Skin of body (tissue), 2 donors: ENCODE measurements around the gene TMEM238. TPM values are rescaled to one million over a fixed set of nuclear protein-coding genes. Genes with fewer than 3 reads are reported as not detected.
"Not testable (repeated sequence)": the region's sequence is repeated elsewhere in the genome, so short reads cannot be mapped to it uniquely, and the experiment has no call there.

Experiments used
- DNase-seq: peaks from one replicate; lab custom pipeline; 2025; lab: John Stamatoyannopoulos, UW
- total RNA-seq: library from RNA; depleted of rRNA; stranded (reverse); fragments of >200 nt; gene quantifications from one replicate; pipeline ENCODE4 v1.2.3, GENCODE V29; 2014

TMEM238 gene
- total RNA-seq, 1 donor from 2014 or later, result 0.30 TPM

DNA sequence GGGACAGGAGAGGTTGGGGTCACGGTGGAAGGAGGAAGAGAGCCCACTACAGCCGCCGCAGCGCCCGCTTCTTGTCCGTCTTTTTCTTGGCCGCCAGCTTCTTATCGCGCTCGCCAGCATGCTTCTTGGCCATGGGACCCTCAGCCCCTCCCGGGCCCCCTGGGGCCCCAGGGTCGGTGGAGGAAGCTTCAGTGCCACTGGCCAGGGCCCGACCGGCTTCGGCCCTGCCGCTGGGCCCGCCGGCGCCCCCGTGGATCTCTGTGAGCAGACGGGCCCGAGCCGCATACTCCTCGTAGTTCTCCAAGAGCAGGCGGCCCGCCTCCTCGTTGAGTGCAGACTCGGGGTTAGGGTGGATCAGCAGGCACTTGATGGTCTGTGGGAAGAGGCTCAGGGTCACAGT lies 17.3 kb upstream of the TMEM238 start:
- not testable (repeated sequence) for DNase-seq

DNA sequence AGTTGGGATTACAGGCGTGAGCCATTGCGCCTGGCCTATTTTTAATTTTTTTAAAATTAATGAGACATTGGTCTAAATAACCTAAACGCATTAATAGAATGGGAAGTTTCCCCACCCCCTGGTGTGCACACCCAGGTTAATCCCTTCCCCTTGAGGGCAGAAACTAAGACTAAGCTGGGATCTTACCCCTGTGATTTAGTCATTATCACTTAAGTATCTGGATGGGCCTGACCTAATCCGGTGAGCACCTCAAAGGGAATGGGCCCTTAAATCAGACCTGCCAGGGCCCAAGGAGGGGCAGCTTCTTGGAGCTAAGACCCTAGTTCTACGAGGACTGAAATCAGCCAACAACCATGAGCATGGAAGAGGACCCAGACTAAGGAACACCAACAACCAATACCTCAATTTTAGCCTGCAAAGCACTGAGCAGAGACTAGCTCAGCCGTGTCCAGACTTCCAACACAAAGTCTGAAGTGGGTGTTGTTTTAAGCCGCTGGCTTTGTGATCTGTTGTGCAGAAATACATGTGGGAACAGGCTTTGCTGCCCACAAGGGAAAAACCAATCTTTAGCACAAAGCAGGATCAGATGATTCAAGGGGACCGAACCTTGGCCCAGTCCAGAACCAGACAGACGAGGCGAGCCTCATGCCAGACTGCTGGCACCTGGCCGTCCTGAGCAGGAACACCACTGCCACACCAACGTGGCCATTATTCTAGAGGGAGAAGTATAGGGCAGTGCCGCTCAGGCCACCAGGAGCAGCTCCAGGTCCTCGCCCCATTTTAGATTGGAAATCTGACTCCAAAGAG lies 16.4 kb upstream of the TMEM238 start:
- DNase-seq, result no peak

DNA sequence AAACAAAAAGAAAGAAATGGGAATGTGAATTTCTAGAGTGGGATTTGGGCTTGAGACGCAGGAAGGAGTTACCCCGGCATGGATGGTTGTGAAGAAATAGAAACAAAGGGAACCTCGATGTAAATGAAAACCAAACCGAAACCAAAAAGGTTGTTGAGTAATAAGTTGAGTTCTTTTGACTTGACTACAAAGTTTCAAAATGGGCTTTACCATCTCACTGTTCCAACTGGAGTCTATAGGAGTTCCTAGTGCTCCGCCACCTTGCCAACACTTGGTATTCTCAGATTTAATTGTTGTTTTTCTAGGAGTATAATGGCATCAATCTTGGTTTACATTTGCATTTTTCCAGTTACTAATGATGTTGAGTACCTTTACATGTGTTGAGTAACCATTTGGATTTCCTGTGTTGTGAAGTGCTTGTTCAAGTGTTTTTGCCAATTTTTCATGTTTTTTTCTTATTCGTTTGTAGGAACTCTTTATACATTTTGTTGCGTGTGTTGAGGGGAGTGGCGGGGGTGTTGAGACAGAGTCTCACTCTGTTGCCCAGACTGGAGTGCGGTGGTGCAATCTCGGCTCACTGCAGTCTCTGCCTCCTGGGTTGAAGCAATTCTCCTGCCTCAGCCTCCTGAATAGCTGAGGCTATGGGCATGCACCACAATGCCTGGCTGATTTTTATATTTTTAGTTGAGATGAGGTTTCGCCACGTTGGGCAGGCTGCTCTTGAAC lies 14.3 kb upstream of the TMEM238 start:
- DNase-seq, result no peak

DNA sequence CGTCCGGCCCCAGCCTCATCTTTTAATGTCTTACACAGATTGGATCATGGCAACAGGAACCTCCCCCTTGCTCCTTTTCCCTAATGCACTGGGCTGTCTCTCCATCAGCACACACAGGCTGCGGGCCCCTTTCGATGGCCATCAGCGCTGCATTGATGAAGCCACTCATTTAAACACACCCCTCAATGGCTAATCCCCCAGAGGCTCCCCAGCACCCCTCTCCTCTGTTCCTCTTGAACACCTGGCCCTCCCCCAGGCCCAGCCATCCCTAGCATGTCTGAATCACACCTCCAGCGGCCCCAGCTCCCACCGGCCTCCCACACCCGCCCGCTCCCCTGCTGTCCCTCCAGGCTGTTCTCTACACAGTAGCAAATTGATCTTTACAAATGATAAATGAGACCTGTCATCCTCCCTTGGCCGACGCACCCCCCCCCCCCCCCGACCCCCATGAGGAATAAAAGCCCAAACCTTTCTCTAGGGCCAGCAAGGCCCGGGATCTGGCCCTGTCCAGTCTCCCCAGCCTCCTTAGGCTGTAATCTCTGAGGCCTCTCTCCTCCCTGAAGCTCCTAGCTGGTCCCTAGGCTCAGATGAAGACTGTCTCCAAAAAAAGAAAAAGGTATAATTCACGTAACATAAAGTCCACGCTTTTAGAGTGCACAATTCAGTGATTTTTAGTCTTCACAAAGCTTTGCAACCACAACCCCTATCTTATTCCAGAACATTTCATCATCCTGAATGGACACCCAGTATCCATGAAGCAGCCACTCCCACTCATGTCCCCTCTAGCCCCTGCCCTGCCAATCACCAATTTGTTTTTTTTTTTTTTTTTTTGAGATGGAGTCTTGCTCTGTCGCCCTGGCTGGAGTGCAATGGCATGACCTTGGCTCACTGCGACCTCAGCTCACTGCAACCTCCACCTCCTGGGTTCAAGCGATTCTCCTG lies 9.0 kb upstream of the TMEM238 start:
- no peak for DNase-seq

DNA sequence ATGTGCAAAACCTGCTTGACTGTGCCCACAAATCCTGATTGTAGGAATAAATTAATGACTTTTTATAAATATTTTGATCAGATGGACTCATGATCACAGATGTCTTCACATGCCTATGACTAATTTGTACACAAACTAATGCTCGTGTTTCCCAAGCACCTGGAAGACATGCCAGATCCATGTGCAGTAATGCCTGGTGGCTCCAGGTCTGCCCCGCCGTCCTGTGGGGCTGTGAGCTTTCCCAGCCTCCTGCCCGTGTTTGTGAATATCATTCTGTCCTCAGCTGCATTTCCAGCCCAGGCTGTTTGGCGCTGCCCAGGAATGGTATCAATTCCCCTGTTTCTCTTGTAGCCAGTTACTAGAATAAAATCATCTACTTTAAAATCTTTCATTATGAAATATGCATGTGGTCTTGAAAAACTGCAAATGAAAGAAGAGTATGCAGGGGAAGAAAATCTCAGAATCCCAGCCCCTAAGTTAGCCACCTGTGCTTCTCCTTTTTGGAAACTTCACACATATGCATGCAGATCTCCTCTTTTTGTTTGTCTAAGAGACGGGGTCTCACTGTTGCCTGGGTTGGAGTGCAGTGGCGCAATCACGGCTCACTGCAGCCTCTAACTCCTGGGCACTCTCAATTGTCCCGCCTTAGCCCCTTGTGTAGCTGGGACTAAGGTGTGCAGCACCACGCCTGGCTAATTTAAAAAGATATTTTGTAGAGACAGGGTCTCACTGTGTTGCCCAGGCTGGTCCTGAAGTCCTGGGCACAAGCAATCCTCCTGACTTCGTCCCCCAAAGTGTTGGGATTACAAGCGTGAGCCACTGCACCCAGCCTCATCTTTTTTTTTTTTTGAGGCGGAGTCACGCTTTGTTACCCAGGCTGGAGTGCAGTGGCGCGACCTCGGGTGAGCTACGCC lies 7.9 kb upstream of the TMEM238 start:
- no peak for DNase-seq

DNA sequence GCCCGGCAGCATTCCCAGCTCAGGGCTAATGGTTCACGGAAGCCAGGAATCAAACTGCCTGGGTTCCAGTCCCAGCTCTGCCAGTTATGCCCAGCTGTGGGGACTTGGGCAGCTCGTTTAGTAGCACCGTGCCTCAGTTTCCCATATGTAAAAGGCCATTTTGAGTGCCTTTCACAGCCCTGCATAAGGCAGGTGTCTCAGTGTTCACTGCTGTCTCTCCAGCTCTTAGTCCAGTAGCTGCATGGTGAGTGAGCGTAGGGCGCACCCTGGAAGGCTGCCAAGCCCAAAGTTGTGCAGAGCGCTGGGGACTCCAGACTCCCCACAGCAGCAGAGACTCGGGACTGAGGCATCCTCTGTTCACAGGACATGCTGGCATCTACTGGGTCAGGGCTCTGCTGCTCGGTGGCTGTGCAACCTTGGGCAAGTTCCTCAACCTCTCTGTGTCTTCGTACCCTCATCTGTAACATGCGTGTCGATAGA lies 7.1 kb upstream of the TMEM238 start:
- no peak for DNase-seq

DNA sequence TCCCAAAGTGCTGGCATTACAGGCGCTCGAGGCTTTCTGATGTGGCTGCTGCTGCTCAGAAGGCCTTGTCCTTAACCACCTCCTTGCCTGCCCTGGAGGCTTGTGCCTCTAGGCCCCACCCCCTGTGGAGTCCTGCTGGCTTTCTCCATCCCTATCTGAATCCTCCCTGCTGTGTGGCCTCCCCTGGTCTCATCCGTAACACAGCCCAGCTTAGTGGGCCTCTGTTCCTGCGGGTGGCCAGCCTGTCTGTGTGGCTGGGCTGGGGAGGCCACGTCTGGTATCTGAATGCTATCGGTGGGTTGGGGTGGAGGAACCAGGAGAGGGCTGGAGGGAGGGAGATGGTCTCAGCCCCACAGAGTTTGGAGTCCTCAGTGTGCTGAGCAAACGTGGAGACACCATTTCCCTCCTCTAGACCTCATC lies 6.4 kb upstream of the TMEM238 start:
- DNase-seq, result no peak

DNA sequence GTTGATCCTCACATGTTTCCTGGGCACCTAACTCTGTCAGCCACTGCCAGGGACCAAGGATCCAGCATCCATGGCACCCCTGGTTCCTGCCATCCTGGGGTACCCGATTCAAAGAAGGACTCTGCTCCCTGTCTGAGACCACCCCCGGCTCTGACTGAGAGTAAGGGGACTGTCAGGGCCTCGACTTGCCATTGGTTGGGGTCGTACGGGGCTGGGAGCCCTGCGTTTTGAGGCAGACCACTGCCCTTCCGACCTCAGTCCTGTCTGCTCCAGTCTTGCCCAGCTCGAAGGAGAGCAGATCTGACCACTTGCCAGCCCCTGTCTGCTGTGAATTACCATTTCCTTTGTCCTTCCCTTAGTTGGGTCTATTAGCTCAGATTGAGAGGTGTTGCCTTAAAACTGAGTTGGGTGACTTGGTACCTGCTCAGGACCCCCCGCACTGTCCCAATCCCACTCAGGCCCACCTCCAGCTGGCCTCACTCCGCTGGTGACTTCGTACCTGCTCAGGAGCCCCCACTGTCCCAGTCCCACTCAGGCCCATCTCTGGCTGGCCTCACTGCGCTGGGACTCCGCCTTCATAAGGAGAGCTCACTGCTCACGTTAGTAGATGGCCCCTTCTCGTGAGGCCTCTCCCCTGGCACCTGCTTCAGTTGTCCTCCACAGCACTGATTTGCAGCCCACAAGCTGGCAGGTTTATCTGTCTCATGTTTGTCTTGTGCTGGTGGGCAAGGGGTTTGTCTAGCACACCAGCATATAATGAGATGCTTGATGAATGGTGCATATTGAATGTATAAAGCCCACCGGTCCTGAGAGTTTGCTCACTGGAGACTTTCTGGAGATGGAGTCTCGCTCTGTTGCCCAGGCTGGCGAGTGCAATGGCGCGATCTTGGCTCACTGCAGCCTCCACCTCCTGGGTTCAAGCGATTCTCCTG lies 5.6 kb upstream of the TMEM238 start:
- DNase-seq, result no peak

DNA sequence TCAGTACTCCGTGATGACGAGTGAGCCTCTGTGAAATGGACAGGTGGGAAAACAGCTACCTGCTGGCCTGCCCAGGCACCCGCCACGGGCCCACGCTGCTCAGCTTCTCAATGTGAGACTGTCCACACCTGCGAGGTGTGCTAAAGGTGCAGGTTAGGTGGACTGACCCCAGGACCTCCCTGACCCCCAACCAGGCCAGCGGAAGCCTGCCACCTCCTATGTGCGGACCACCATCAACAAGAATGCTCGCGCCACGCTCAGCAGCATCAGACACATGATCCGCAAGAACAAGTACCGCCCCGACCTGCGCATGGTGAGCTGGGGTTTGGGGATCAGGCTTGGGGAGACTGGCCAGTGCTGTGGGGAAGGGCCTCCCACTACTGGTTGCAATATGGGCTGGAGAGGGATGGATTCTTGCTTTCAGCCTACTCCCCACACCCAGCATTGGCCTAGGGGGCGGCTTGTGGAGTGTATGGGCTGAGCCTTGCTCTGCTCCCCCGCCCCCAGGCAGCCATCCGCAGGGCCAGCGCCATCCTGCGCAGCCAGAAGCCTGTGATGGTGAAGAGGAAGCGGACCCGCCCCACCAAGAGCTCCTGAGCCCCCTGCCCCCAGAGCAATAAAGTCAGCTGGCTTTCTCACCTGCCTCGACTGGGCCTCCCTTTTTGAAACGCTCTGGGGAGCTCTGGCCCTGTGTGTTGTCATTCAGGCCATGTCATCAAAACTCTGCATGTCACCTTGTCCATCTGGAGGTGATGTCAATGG lies 3.8 kb upstream of the TMEM238 start:
- no peak for DNase-seq

DNA sequence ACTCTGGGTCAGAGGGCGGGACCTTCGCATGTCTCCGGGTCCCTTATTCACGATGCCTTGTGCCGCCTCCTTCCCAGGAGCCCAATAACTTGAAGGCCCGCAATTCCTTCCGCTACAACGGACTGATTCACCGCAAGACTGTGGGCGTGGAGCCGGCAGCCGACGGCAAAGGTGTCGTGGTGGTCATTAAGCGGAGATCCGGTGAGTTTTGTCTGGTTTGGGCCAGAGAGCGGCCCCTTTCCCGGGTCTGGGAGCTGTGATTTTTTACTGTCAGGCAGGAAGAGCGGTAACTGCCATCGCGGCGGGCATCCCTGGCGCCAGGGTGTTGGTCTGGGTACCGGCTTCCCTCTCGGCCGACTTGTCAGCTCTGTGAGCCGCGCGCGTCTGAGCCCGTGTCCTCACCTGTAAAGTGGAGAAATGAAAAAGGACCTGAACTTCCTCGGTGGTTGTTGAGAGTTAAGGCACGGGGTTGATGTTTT lies 2.4 kb upstream of the TMEM238 start:
- no peak for DNase-seq

DNA sequence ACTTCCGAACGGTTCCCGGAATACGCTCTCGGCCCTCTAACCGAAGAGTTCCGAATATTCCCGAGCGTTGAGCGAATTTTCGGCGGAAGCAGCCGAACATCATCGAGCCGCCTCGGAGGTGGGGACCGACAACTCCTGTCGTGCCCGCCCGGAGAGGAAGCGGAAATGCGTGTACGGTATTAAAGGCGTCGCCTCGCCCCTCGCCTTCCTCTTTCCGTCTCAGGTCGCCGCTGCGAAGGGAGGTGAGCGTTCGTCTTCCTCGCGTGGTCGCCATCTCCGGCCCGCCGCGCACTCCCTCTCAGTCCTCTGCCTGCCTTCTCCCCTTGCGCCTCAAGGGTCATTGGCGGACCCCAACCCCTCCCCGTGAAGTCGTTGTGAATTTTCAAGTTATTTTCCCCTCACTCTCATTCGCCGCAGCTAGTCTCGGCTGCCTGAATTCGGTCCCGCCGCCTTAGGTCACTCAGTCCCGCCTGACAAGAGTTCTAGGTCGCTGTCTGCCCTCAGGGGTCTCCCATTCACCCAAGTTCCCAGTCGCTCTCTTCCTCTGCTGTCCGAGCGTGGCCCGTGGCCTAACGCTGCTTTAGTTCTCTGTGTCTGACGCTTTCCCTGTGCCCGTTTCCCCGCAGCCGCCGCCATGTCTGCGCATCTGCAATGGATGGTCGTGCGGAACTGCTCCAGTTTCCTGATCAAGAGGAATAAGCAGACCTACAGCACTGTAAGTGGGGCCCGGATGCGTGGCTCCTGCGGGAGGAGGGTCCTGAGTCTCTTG lies 1.8 kb upstream of the TMEM238 start, which contains the start of gene RPL28:
RPL28 (plus strand) TSS at position 209 of the 769 bp plus-strand sequence; CDS start at position 635, 426 bp downstream.
- DNase-seq, result peak; percentile 99

DNA sequence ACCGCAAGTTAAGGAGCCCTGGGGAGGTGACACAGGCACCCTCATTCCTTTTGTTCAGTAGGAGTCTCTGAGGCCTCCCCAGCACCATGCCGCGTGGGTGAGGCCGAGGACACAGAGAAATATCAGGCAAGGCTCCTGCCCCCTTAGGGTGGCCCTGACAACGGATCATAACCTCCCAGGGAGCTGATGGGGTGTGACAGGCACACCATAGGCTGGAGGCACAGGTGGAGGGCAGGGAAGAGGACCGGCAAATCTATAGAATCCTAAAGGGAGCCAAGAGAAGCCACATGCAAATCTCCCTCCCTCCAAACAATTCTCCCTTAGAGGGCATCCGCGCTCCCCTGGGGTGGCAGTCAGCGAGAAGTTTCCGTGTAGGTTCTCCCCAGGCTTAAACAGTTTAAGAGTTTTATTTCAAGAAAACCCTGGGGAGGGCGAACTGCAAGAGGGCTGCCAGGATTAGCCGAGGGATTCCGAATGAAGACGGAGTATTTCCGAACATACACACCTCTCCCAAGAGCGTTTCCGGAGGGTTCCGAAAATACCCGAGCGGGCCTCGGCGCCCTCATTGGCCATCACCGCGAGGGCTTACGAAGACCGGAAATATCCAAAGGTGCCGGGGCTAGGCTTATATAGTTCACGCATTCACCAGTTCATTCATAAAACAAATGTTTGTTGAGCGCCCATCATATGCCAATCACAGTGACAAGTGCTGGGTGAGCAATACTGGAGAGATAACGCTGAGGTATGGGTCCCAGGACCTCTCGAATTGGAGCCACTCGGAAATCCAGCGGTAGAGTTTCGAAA lies 1.0 kb upstream of the TMEM238 start:
- peak; percentile 96 for DNase-seq

DNA sequence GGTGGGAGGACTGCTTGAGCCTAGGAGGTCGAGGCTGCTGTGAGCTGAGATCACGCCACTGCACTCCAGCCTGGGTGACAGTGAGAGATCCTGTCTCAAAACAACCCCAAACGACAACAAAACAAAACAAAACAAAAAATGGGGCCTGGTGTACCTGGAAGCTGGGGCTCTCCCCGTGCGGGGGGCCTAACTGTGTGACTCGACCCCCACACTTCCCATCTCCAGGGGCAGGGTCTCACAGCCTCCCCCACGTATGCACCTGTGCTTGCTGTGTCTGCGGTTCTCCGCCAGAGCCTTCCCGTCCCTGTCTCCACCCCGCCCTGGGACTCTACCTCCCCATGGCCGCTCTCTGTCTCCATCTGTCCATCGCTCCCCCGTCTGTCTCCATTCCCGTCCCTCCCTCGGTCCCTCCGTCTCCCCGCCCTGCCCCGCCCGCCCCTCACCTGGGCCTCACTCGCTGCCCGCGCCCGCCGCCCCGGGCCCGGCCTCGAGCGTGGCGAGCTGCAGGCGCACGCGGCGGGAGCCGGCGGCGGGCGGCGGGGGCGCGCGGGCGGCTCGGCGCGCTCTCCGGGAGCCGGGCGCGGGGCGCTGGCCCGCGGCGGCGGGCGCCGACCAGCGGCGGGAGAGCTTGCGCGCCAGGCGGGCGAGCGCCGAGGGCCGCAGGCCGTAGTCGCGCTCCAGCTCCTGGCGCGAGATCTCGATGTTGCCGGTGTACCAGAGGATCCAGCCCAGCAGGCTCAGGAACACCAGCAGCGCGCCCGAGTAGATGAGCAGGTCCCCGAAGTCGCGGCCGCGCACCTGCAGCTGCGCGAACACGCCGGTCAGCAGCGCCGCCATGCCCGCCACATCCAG lies 587 bp downstream of the TMEM238 start:
- no peak for DNase-seq

DNA sequence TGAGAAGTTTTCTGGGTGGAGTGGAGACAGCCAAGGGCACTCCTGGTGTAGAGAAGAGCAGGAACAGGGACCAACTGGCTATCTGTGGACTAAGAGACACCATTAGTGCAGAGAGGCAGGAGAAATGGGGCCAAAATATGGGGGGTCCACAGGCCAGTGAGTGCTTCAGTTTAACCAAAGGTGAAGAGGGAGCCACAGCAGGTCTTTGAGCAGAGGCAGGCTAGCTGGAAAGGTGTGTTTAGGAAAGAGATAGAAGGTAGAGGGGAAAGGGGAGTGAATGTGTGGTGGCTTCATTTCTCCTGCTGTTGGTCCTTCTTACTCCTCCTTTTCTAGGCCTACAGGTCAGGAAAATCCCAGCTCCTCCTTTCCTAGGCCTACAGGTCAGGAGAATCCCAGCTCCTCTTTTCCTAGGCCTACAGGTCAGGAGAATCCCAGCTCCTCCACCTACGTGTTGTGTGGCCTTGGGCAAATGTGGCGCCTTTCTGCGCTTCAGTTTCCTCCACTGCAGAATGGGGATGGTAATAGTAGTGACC lies 1.5 kb downstream of the TMEM238 start:
- no peak for DNase-seq

DNA sequence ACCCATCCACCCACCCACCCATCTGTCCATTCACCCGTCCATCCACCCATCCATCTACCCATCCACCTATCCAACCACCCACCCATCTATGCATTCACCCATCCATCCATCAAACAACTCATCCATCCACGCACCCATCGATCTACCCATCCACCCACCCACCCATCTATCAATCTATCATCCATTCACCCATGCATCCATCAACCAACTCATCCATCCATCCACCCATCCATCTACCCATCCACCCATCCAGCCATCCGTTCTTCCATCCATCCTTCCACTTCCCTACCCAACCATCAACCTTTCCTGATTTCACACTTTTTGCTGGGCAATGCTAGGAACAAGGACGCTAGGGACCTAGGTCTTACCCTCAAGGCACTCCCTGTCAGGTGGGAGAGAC lies 2.1 kb downstream of the TMEM238 start:
- DNase-seq, result no peak
